GM12878 (cell line): ENCODE data around the gene RBM10. TPM values are rescaled to one million over a fixed set of nuclear protein-coding genes. Genes with fewer than 3 reads are reported as not detected.

Experiments used
- ATAC-seq: fragments of 200-7000 bp; cut with Tn5 transposase; 3 replicates; pipeline ENCODE4 v1.9.1; 2020; ENCODE audit warnings: mild to moderate bottlenecking, moderate library complexity
- BruUV-seq: library from RNA; stranded (reverse); fragments of 400-500 nt; replicated peaks from 2 replicates; lab custom pipeline; 2021; lab: Mats Ljungman, UMichigan
- CTCF ChIA-PET: fragments of 300-600 bp; sonication (Branson Sonifier 250); formaldehyde crosslinking; extraction: SDS; loops from one replicate; lab custom pipeline; 2021; ENCODE audit warnings: inconsistent platforms; lab: Yijun Ruan, JAX
- POLR2A ChIA-PET: fragments of 350-600 bp; formaldehyde crosslinking; extraction: SDS; loops from one replicate; lab custom pipeline; 2021; ENCODE audit warnings: inconsistent platforms; lab: Charles Lee
- RAD21 ChIA-PET: fragments of 300-600 bp; sonication (Branson Sonifier 250); formaldehyde crosslinking; loops from one replicate; lab custom pipeline; 2023; ENCODE audit warnings: antibody characterized with exemption; ENCODE audit not compliant: unreplicated experiment; lab: Charles Lee
- SMC1A ChIA-PET: fragments of 300-600 bp; sonication (Branson Sonifier 250); formaldehyde crosslinking; loops from one replicate; lab custom pipeline; 2023; ENCODE audit not compliant: unreplicated experiment, uncharacterized antibody; lab: Charles Lee
- DNase-seq: peaks from one replicate; pipeline ENCODE4 v3.0.0-alpha.2; 2011; ENCODE audit warnings: low read depth, low spot score
- FAIRE-seq: peaks from 3 replicates; lab custom pipeline; 2011; peaks lifted over from hg19 to GRCh38; lab: Jason Lieb, UNC
- H2AFZ ChIP-seq: 2 replicates; pipeline ENCODE4 v1.6.0; 2011; ENCODE audit warnings: low read depth, low read length, control low read depth; ENCODE audit not compliant: control insufficient read depth
- H3K27ac ChIP-seq: 2 replicates; pipeline ENCODE4 v1.5.1; 2011; ENCODE audit warnings: control low read depth; ENCODE audit not compliant: control insufficient read depth, insufficient read depth
- H3K27me3 ChIP-seq, 2 experiments: replicated peaks in 1 of 2; 2 replicates each; pipeline versions ENCODE4 v1.6.0 to v1.6.1; 2011; ENCODE audit warnings: low read length in 1 of 2; ENCODE audit not compliant: control insufficient read depth in 2 of 2, insufficient read depth in 2 of 2
- H3K36me3 ChIP-seq, 2 experiments: 2 replicates each; pipeline ENCODE4 v1.5.1; 2011; ENCODE audit warnings: low read length in 1 of 2; ENCODE audit not compliant: control insufficient read depth in 2 of 2, insufficient read depth in 2 of 2
- H3K4me1 ChIP-seq: 2 replicates; pipeline ENCODE4 v1.6.1; 2011; ENCODE audit warnings: mild to moderate bottlenecking, low read length, moderate library complexity, mixed read lengths; ENCODE audit not compliant: control insufficient read depth, insufficient read depth
- H3K4me2 ChIP-seq: 2 replicates; pipeline ENCODE4 v1.6.0; 2011; ENCODE audit warnings: control low read depth; ENCODE audit not compliant: control insufficient read depth, insufficient read depth
- H3K4me3 ChIP-seq: fragments of 200-600 bp; sonication (generic); 2 replicates; pipeline ENCODE4 v1.5.1; 2016
- H3K79me2 ChIP-seq: 2 replicates; pipeline ENCODE4 v1.6.0; 2011; ENCODE audit warnings: low read length; ENCODE audit not compliant: control insufficient read depth, insufficient read depth
- H3K9ac ChIP-seq: 2 replicates; pipeline ENCODE4 v1.8.0; 2011; ENCODE audit warnings: low read length, control low read depth, mixed read lengths; ENCODE audit not compliant: control insufficient read depth, insufficient read depth
- H3K9me3 ChIP-seq: replicated peaks from 3 replicates; pipeline ENCODE4 v1.5.1; 2011; ENCODE audit warnings: mild to moderate bottlenecking, low read length; ENCODE audit not compliant: control insufficient read depth, insufficient read depth
- H4K20me1 ChIP-seq: 2 replicates; pipeline ENCODE4 v1.6.0; 2011; ENCODE audit not compliant: control insufficient read depth, insufficient read depth
- BCL11A ChIP-seq: IDR thresholded peaks from 2 replicates; pipeline ENCODE4 v1.6.1; 2011; ENCODE audit warnings: low read depth, low read length
- FOXK2 ChIP-seq: fragments of 450-650 bp; IDR thresholded peaks from 2 replicates; pipeline ENCODE4 v1.6.1; 2017; ENCODE audit warnings: mild to moderate bottlenecking, moderate library complexity
- IKZF2 ChIP-seq, 2 experiments: fragments of 450-650 bp; IDR thresholded peaks; 2 replicates each; pipeline ENCODE4 v1.6.1; 2017; ENCODE audit warnings: mild to moderate bottlenecking in 2 of 2, moderate library complexity in 2 of 2
- IRF5 ChIP-seq: fragments of 450-650 bp; IDR thresholded peaks from 2 replicates; pipeline ENCODE4 v1.6.1; 2017; ENCODE audit warnings: borderline replicate concordance
- RFX5 ChIP-seq: IDR thresholded peaks from 2 replicates; pipeline ENCODE4 v1.6.1; 2011; ENCODE audit warnings: low read depth, low read length, improper control_type of control experiment
- SREBF2 ChIP-seq: IDR thresholded peaks from 2 replicates; pipeline ENCODE4 v1.6.1; 2012; ENCODE audit warnings: mild to moderate bottlenecking, low read length
- SUPT20H ChIP-seq: IDR thresholded peaks from 2 replicates; pipeline ENCODE4 v1.6.1; 2011; ENCODE audit warnings: low read depth, mild to moderate bottlenecking, low read length, moderate library complexity, borderline replicate concordance; ENCODE audit not compliant: control insufficient read depth
- WGBS: methylation state at CpG from one replicate; pipeline ENCODE4 v1.1.6; 2016; ENCODE audit warnings: low lambda C conversion rate; ENCODE audit not compliant: insufficient replicate concordance, insufficient coverage; ENCODE audit errors: missing lambda C conversion rate; 5-methylcytosine and 5-hydroxymethylcytosine counted together
- in situ Hi-C: fragments of 300-500 bp; cut with MboI; formaldehyde crosslinking; loops from 9 replicates; pipeline ENCODE4 v1.14.3; 2018; ENCODE audit warnings: mixed read lengths
- intact Hi-C: fragments of 100-400 bp; cut with micrococcal nuclease; formaldehyde crosslinking; loops from one replicate; pipeline ENCODE4 v1.14.2; 2022; ENCODE audit not compliant: unreplicated experiment
- polyA plus RNA-seq, 11 experiments: library from polyadenylated mRNA; depleted of rRNA in 4 of 11; unstranded in 6 of 11; stranded (reverse) in 5 of 11; fragments of >200 nt; fragmentation: Nextera tagmentation in 4 of 11; fragmentation: Illumina TruSeq in 1 of 11; extraction: Ambion mirVana in 4 of 11; extraction: Trizol in 1 of 11; gene quantifications; 1 replicate in 1 of 11; 2 replicates in 10 of 11; pipeline versions ENCODE4 v1.2.1 to v1.2.3, GENCODE V29; 2011 to 2016; ENCODE audit warnings: inconsistent platforms in 2 of 11, missing spikeins in 2 of 11, low read depth in 1 of 11
- total RNA-seq, 4 experiments: library from RNA; depleted of rRNA in 3 of 4; stranded (reverse); fragments of >200 nt in 3 of 4; fragmentation: Illumina TruSeq in 1 of 4; extraction: Trizol in 1 of 4; gene quantifications; 2 replicates each; pipeline versions ENCODE4 v1.2.1 to v1.2.3, GENCODE V29; 2013 to 2021
- TF ChIP-seq, protein P1 (sequence below): fragments of 450-650 bp; IDR thresholded peaks from 2 replicates; pipeline ENCODE4 v1.6.1; 2017; ENCODE audit warnings: antibody characterized with exemption, mild to moderate bottlenecking, moderate library complexity
- TF ChIP-seq, protein P2 (sequence below): fragments of 450-650 bp; IDR thresholded peaks from 2 replicates; pipeline ENCODE4 v1.6.1; 2018; ENCODE audit warnings: borderline replicate concordance, mild to moderate bottlenecking; ENCODE audit not compliant: partially characterized antibody

RBM10 gene
- total and polyA plus RNA-seq, 10 of the 15 experiments (the other 5 are each of a cell fraction or from before 2014, with no cell fraction given), result 1.4 to 60.0 (median 29.8) TPM

- 93% methylated on average over 4 of the region's 4 CpGs for WGBS
- in situ Hi-C loops, result loop anchor here (25.0 kb wide), 1 partner anchor 1712 kb away; no protein-coding TSS in a partner anchor
- FAIRE-seq (no peak), ATAC-seq (no peak), DNase-seq (no peak)
- intact Hi-C loops, result no loop called here
- ChIA-PET CTCF (no interaction called here), SMC1A (no interaction called here), RAD21 (no interaction called here), POLR2A (no interaction called here)
- Histone ChIP-seq H3K4me1 (peaks cover 3% of the 10 kb centered on the region; the same call in 1 of the 2 replicates), H2AFZ (no peak overlapping the region), H3K4me2 (no peak overlapping the region), H3K36me3 (peaks cover 29 to 30% of the 10 kb centered on the region in 2 experiments; a peak in 3 of 4 replicates), H3K27ac (no peak overlapping the region), H4K20me1 (peaks cover 18% of the 10 kb centered on the region), H3K79me2 (peaks cover 25% of the 10 kb centered on the region), H3K9me3 (no peaks in the 10 kb centered on the region), H3K4me3 (no peak overlapping the region), H3K27me3 (no peaks in the 10 kb centered on the region)
- no TSS peak for BruUV-seq
- TF ChIP-seq IRF5, result no peak
- TF ChIP-seq IKZF2 (IDR thresholded peaks at IDR 0.05), result no peak
- TF ChIP-seq SUPT20H, result no peak
- TF ChIP-seq, protein P1, sequence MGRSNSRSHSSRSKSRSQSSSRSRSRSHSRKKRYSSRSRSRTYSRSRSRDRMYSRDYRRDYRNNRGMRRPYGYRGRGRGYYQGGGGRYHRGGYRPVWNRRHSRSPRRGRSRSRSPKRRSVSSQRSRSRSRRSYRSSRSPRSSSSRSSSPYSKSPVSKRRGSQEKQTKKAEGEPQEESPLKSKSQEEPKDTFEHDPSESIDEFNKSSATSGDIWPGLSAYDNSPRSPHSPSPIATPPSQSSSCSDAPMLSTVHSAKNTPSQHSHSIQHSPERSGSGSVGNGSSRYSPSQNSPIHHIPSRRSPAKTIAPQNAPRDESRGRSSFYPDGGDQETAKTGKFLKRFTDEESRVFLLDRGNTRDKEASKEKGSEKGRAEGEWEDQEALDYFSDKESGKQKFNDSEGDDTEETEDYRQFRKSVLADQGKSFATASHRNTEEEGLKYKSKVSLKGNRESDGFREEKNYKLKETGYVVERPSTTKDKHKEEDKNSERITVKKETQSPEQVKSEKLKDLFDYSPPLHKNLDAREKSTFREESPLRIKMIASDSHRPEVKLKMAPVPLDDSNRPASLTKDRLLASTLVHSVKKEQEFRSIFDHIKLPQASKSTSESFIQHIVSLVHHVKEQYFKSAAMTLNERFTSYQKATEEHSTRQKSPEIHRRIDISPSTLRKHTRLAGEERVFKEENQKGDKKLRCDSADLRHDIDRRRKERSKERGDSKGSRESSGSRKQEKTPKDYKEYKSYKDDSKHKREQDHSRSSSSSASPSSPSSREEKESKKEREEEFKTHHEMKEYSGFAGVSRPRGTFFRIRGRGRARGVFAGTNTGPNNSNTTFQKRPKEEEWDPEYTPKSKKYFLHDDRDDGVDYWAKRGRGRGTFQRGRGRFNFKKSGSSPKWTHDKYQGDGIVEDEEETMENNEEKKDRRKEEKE, result no peak
- TF ChIP-seq SREBF2, result no peak
- TF ChIP-seq RFX5, result no peak
- no peak for TF ChIP-seq FOXK2
- TF ChIP-seq BCL11A, result no peak
- TF ChIP-seq, protein P2, sequence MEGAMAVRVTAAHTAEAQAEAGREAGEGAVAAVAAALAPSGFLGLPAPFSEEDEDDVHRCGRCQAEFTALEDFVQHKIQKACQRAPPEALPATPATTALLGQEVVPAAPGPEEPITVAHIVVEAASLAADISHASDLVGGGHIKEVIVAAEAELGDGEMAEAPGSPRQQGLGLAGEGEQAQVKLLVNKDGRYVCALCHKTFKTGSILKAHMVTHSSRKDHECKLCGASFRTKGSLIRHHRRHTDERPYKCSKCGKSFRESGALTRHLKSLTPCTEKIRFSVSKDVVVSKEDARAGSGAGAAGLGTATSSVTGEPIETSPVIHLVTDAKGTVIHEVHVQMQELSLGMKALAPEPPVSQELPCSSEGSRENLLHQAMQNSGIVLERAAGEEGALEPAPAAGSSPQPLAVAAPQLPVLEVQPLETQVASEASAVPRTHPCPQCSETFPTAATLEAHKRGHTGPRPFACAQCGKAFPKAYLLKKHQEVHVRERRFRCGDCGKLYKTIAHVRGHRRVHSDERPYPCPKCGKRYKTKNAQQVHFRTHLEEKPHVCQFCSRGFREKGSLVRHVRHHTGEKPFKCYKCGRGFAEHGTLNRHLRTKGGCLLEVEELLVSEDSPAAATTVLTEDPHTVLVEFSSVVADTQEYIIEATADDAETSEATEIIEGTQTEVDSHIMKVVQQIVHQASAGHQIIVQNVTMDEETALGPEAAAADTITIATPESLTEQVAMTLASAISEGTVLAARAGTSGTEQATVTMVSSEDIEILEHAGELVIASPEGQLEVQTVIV, result no peak
- TF ChIP-seq, all 136 proteins: peak for 0
- H3K9ac ChIP-seq, result no peak overlapping the region
Observed at GRCh38 chrX:47224896-47225290, 79.9 kb downstream of the RBM10 start.
